ENCODE results near the gene LRPPRC. TPM values are rescaled to one million over a fixed set of nuclear protein-coding genes. Genes with fewer than 3 reads are reported as not detected.

The LRPPRC gene
- total and polyA plus RNA-seq, 2 experiments from 2014 or later, result 27.4 to 87.3 TPM

DNA sequence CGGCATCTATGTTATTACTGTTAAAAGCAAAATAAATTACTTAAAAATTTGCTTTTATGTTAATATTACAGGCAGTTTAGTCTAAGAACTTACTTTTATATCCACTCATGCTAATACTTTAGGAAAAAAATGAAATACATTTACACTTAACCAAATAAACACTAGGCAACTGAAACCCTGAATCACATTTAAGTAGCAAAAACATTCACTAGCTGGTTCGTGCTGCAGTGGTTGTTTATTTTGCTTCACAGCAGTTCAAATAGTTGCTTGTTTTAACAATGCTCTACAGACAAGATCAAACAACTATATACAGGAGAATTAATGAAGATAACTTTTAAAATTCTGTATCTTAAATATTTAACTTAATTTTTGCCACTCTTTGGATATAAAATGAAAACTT, 96.2 kb downstream of the LRPPRC start:
- no peak overlapping the region for H3K4me3 ChIP-seq
- 82% methylated on average over 2 of the region's 2 CpGs for WGBS (ENCODE audit: low lambda C conversion rate, missing lambda C conversion rate)
- H4K20me1 ChIP-seq (ENCODE audit: insufficient read depth, poor library complexity, severe bottlenecking), result no peaks in the 10 kb centered on the region
- H3K4me2 ChIP-seq, result no peak overlapping the region
- no peaks in the 10 kb centered on the region for H3K27me3 ChIP-seq
- H3K9me2 ChIP-seq (replicated peaks; ENCODE audit: insufficient read depth), result no peaks in the 10 kb centered on the region
- no peaks in the 10 kb centered on the region for H3K79me2 ChIP-seq
- TF ChIP-seq EZH2phosphoT487 (IDR thresholded peaks at IDR 0.05; ENCODE audit: low read depth, severe bottlenecking, unreplicated experiment), result no peak
- no peak for TF ChIP-seq EZH2 (IDR thresholded peaks at IDR 0.05; ENCODE audit: borderline replicate concordance)
- TF ChIP-seq, protein P1, sequence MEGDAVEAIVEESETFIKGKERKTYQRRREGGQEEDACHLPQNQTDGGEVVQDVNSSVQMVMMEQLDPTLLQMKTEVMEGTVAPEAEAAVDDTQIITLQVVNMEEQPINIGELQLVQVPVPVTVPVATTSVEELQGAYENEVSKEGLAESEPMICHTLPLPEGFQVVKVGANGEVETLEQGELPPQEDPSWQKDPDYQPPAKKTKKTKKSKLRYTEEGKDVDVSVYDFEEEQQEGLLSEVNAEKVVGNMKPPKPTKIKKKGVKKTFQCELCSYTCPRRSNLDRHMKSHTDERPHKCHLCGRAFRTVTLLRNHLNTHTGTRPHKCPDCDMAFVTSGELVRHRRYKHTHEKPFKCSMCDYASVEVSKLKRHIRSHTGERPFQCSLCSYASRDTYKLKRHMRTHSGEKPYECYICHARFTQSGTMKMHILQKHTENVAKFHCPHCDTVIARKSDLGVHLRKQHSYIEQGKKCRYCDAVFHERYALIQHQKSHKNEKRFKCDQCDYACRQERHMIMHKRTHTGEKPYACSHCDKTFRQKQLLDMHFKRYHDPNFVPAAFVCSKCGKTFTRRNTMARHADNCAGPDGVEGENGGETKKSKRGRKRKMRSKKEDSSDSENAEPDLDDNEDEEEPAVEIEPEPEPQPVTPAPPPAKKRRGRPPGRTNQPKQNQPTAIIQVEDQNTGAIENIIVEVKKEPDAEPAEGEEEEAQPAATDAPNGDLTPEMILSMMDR (IDR thresholded peaks at IDR 0.05; ENCODE audit: poor library complexity), result no peak
- H3K4me1 ChIP-seq (ENCODE audit: insufficient read depth), result no peaks in the 10 kb centered on the region
- DNase-seq (ENCODE audit: low spot score), result no peak
- no peak overlapping the region for H2AFZ ChIP-seq
- no peaks in the 10 kb centered on the region for H3K9me3 ChIP-seq (ENCODE audit: low read depth)
- H3K36me3 ChIP-seq (replicated peaks; ENCODE audit: insufficient read depth, low read depth), result no peaks in the 10 kb centered on the region
- H3K27ac ChIP-seq, result no peak overlapping the region

DNA sequence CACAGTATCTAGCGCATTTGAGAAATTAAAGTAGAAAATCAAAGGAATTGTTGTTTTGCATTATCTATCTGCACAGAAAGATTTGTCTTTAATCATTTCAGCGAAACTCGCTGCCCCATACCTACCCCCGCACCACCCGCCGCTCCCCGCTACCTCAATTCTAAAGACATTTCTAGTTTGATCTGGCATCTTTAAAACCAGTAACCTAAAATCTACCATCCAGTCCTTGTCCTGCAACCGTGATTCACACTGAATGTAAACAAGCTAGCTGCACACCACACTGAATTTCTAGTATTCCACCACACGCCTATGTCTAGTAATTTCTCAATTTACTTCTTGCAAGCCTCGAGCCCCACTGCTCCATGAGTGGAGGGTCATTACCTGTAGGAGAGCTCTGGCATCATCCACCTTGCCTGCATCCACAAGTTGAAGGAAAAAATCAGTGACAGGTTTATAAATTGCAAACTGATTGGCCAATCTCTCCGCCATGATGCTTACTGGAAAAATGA, 96.9 kb downstream of the LRPPRC start:
- Histone ChIP-seq H3K4me3 (no peak overlapping the region), H3K79me2 (no peaks in the 10 kb centered on the region), H3K36me3 (replicated peaks; ENCODE audit: insufficient read depth, low read depth) (no peaks in the 10 kb centered on the region), H3K9me2 (replicated peaks; ENCODE audit: insufficient read depth) (no peaks in the 10 kb centered on the region), H3K27me3 (no peaks in the 10 kb centered on the region), H2AFZ (no peak overlapping the region), H3K4me2 (no peak overlapping the region), H3K4me1 (ENCODE audit: insufficient read depth) (no peaks in the 10 kb centered on the region), H4K20me1 (ENCODE audit: insufficient read depth, poor library complexity, severe bottlenecking) (no peaks in the 10 kb centered on the region), H3K27ac (no peak overlapping the region), H3K9me3 (ENCODE audit: low read depth) (no peaks in the 10 kb centered on the region)
- TF ChIP-seq, protein P1 (IDR thresholded peaks at IDR 0.05; ENCODE audit: poor library complexity), result no peak
- TF ChIP-seq EZH2 (IDR thresholded peaks at IDR 0.05; ENCODE audit: borderline replicate concordance), result no peak
- WGBS (ENCODE audit: low lambda C conversion rate, missing lambda C conversion rate), result 88% methylated on average over 11 of the region's 11 CpGs
- DNase-seq (ENCODE audit: low spot score), result no peak

DNA sequence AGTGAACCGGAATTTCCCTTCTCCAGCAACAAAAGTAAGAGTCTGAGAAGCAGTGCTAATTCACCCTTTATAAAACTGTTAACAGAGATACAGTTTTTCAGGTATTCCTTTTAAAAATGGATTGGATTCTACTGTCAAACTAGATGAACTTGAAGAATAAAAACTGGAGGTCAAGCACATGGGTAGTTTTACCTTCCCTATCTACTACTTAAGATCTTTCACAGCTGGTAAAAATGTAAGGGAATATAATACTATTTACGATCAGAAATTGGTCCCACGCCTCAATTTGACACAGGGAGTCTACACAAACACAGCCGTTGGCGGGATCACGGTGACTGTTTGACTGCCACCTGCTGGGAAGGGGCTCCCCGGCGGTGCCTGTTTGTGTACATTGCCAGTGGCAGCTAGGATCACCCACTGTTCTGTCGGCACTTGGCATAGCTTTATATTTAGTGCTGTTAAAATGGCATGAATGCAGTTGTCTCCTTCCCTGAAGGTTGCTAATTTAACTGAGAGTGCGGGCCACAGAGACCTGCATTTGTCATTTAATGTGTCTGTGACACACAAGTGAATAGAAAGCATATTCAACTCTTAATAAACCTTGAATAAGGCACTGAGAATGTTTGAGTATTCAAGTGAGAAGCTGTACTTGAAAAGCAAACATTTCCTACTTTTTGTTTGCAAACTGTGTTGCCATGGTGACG, 97.5 kb downstream of the LRPPRC start:
- no peak overlapping the region for H3K27ac ChIP-seq
- H3K36me3 ChIP-seq (replicated peaks; ENCODE audit: insufficient read depth, low read depth), result peaks cover 2% of the 10 kb centered on the region
- DNase-seq (ENCODE audit: low spot score), result peak; percentile 40
- no peak for TF ChIP-seq EZH2phosphoT487 (IDR thresholded peaks at IDR 0.05; ENCODE audit: low read depth, severe bottlenecking, unreplicated experiment)
- TF ChIP-seq, protein P1 (IDR thresholded peaks at IDR 0.05; ENCODE audit: poor library complexity), result peak; percentile 39
- H3K4me3 ChIP-seq, result no peak overlapping the region
- no peaks in the 10 kb centered on the region for H3K9me2 ChIP-seq (replicated peaks; ENCODE audit: insufficient read depth)
- H3K27me3 ChIP-seq, result no peaks in the 10 kb centered on the region
- no peak overlapping the region for H3K4me2 ChIP-seq
- no peaks in the 10 kb centered on the region for H4K20me1 ChIP-seq (ENCODE audit: insufficient read depth, poor library complexity, severe bottlenecking)
- no peak overlapping the region for H2AFZ ChIP-seq
- H3K79me2 ChIP-seq, result no peaks in the 10 kb centered on the region
- no peaks in the 10 kb centered on the region for H3K4me1 ChIP-seq (ENCODE audit: insufficient read depth)
- H3K9me3 ChIP-seq (ENCODE audit: low read depth), result no peaks in the 10 kb centered on the region
- 60% methylated on average over 11 of the region's 11 CpGs for WGBS (ENCODE audit: low lambda C conversion rate, missing lambda C conversion rate)
